Activated CD8-positive, alpha-beta memory T cell treated with anti-CD3 and anti-CD28 coated beads for 4 hours (primary cell): ENCODE data around the gene SLC2A8.

ENCODE experiments used
- DNase-seq, 2 donors: peaks; one replicate each; pipeline ENCODE4 v3.0.0-alpha.2; 2020; ENCODE audit warnings: low read depth in 2 of 2

Gene SLC2A8

DNA sequence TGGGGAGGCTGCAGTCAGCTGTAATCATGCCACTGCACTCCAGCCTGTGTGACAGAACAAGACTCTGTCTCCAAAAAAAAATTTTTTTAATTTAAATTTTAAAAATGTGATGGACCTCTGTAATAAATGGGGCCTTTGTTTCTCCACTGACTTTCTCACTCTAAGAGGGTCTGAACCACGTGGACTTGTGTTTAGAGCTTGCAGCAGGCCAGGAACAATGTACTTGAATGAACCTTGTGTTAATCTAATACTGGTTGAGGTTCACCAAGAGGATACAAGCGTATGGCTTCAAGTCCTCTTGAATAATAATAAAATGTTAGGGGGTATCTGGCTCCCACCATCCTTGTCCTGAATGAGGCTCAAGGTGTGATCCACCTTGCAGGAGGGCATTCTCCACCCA, 14.4 kb upstream of the SLC2A8 start:
- DNase-seq = no peak

DNA sequence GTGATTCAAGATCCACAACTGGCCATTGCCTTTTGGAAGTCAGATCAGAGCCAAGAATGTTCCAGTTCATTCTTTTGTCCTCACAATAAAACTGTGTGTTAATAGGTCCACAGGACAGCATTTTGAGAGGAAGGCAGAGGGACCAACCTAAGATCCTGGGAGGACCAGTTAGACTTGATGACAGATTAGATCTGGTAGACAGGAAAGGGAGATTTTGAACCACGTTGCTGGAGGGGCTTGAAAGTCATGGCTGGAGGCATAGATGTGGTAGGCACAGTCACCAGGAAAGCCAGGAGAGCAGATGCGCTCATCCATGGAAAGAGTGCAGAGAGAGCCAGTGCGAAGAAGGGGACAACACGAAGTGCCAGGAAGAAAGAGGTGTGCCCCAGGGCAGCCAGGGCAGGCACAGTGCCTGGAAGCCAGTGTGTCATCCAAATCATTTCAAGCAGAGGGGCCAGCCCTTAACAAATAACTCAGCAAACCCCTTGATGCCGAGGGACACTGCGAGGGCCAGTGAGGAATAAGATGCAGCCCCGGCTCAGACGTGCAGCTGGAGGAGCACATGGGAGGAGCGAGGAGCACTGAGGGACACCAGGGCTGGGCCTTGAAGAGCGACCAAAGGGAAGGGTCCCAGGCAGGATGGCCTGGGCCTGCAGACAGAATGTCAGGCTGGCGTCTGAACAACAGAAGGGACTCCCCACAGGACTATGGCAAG, 12.8 kb upstream of the SLC2A8 start:
- no peak for DNase-seq

DNA sequence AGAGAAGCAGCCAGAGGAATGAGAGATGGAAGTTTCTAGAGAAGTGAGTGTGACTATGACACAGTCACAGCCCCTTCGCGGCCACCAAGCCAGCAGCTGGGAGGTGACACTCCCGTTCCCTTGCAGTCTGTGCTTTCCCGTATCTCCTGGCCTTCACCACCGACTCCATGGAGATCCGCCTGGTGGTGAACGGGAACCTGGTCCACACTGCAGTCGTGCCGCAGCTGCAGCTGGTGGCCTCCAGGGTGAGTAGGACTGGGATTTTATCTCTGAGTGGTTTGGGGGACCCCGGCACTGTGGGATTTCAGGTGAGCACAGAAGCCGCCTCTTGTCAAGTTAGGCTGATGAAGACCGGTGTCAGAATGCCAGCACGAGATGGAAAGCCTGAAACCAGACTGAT, 12.1 kb upstream of the SLC2A8 start:
- no peak for DNase-seq

DNA sequence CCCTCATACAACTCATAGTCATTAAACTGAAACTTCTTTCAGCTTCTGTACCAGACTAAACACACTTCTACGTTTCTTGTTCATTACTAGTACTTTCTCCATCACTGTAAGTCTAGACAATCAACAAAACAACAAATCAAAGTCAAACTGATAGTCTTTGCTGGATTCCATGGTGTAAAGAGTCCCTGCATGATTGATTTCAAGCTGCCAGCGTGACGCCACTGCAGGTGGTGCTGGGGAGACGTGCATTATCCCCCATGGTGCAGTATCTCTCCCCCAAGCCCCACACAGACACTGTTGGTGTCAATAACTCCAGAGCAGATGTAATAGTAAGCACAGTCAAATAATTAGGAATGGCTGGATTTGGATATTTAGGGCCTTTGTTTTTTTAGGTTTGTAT, 10.7 kb upstream of the SLC2A8 start:
- DNase-seq = no peak

DNA sequence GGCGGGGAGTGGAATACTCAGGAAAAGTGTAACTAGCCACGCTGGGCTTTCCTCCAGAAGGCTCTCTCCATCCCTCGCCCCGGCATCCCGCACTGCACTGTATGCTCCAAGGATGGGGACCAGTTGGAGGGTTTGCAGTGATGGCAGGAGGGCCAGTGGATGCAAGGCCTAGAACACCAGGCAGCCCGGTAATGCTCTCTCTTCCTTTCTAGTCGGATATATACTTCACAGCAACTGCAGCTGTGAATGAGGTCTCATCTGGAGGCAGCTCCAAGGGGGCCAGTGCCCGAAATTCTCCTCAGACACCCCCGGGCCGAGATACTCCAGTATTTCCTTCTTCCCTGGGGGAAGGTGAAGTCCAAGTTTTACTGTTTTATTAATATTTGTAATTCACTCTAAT, 10.0 kb upstream of the SLC2A8 start:
- no peak for DNase-seq

DNA sequence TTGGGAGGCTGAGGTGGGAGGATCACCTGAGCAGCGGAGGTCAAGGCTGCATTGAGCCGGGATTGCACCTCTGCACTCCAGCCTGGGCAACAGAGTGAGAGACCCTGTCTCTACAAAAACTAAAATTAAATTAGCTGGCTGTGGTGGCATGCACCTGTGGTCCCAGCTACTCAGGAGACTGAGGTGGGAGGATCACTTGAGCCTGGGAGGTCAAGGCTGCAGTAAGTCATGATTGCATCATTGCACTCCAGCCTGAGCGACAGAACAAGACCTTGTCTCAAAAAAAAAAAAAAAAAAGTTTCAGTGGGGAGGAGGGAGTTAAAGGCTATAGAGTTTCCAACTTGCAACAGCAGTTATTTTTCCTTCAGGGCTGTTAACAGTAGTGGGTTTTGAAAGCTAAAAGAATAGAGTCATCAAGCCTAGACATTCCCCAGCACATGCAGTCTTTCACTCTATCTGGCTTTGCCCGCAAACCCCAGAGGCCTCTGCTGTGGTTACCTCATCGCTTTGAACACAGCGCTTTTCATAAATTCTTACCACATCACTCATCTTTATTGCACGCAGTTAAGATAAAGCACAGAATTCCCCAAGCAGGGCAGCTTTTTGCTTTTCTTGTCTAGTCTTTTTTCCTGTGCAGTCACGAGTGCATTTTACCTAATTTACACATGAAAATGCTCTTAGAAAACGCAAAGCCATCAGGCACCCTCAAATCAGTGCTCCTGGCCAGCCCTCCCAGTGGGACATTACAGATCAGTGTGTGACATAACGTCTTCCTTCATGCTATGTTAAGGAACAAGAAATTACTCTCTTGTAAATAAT, 8.7 kb upstream of the SLC2A8 start:
- DNase-seq = peak; percentile 69 to 74

DNA sequence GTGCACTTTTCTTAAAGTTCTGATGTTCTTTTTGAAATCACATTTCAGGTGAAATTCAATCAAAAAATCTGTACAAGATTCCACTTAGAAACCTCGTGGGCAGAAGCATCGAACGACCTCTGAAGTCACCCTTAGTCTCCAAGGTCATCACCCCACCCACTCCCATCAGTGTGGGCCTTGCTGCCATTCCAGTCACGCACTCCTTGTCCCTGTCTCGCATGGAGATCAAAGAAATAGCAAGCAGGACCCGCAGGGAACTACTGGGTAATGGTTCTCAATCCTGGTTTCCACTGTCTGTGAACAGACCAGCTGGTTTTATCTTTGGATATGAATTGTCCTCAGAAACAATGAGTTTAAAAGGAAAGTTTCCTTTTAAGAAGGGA, 8.1 kb upstream of the SLC2A8 start:
- DNase-seq = no peak

DNA sequence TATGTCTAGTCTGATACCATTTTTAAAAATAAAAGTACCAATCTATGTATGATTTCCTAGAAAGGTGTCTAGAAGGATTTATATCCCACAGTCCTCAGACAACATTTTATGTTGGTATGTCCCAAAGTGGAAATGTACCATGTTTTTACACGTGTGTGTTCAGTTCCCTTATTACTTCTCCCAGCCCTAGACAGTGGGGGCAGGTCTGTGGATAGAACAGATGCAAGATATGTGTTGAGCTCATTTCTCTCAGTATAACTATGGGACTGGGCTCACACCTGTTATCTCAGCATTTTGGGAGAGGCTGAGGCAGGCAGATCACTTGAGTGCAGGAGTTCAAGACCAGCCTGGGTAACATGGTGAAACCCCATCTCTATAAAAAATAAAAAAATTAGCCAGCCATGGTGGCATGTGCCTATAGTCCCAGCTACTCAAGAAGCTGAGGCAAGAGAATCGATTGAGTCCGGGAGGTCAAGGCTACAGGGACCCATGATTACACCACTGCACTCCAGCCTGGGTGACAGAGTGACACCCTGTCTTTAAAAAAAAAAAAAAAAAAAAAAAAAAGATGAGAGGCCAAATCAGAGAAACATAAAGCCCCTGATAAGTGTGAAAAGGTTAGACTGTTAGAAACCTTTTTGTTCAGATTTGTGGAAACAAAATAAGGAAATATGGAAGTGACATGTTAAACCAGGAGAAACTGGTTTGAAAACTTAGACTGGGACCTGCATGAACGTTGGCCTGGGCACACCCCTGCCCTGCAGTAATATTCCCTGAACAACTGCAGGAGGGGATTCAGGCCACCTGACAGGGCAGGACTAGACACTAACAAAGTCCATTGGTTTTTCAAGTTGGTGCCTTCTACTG, 7.4 kb upstream of the SLC2A8 start:
- no peak for DNase-seq

DNA sequence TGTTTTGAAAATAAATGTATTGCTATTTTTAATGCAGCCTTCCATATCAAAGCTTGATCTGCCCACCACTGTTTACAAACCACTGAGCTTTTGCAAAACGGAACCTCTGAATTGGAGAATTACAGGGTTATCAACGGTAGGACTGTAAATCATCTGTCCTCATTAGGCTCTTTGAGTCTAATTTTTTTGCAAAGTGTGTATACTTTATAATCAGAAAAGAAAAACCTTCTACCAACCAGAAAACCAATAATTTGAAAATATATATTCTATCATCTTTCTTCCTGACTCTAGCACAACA, 6.8 kb upstream of the SLC2A8 start:
- DNase-seq = no peak

DNA sequence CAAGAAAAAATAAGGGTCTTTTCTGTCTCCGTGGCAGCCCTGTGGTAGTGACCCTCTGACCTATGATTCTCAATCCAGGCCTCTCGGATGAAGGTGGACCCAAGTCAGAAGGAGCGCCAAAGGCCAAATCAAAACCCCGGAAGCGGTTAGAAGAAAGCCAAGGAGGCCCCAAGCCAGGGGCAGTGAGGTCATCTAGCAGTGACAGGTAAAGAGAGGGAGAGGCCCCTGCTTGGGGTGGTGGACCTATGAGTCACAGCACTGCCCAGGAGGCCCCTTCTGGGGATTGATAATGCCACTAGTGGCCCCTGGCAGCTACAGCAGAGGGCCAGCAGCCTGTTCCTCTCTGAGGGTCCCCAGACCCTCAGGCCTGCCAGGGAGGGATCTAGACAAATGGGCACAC, 6.4 kb upstream of the SLC2A8 start:
- DNase-seq = no peak

DNA sequence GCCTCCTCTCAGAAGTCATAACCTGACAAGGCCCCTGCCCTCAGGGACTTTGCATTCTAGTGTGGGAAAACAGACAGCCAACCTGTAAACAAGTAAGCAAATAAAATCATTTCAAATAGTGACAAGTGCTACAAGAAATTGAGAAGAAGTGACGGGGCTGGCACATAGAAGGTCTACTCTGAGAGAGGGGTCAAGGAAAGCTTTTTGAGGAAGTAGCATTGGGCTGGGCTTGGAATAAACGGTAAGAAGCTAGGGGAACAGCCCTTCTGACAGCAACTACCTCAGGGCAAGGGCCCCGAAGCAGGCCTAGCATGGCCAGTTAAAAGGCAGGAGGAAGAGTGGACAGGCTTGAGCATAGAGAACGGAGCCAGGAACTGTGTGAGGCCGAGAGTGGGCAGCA, 4.8 kb upstream of the SLC2A8 start:
- no peak for DNase-seq

DNA sequence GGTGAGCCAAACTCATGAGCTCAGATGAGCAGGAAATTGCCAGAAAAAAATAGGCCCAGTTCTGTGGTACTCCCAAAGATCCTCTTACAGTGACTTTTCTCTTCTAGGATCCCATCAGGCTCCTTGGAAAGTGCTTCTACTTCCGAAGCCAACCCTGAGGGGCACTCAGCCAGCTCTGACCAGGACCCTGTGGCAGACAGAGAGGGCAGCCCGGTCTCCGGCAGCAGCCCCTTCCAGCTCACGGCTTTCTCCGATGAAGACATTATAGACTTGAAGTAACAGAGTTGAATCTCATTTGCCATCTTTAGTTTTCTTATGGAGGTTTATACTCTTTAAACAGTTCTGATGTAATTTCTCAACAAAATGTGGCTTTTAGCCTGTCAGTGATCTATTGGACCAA, 4.0 kb upstream of the SLC2A8 start:
- DNase-seq = no peak

DNA sequence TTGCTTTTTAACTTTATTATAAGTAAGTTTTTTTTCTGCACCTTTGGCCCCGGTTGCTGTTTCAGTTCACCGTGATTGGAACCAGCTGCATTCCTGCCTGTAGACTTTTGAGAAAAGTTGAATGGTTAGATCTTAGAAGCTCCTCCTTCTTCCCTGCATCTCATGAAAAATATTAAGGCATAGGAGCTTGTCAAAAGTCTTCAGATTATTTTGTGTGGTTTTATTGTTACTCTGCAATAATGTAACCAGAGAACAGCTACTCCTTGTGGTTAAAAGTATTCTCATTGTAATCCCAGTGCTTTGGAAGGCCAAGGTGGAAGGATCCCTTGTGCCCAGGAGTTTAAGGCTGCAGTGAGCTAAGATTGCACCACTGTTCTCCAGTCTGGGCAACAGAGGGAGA, 3.3 kb upstream of the SLC2A8 start:
- DNase-seq = no peak

DNA sequence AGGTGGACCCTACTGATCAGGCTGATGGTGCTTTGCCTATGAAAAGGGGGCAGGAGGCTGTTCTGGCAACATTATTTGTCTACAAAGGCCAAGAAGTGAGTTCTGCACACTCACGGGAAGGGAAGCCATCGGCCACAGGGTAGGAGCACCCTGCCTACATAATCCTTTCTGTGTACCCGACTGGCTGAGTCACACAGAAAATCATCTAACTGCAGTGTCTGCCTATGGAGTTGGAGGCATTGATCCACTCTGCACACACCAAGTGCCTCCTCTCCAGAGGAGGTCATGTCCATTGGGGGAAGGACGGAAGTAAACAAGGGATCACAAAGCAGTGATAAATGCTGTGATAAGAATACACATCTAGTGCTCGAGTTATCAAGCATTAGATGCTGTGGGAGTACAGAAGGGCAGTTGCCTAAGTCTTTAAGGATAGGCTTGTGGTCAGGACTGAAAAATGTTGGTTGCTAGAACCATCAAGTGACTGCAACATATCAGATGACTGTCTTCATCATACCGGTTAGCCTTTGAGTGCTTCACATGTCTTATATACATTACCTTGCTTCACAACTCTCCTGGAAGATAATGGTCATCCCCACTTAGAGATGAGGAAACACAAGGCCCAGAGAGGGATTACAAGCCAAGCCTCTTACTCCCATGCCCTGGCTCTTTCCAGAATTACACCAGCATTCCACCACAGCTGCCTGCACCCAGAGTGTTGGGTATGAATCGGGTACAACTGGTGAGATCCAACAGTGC, 1.3 kb upstream of the SLC2A8 start:
- DNase-seq = no peak

DNA sequence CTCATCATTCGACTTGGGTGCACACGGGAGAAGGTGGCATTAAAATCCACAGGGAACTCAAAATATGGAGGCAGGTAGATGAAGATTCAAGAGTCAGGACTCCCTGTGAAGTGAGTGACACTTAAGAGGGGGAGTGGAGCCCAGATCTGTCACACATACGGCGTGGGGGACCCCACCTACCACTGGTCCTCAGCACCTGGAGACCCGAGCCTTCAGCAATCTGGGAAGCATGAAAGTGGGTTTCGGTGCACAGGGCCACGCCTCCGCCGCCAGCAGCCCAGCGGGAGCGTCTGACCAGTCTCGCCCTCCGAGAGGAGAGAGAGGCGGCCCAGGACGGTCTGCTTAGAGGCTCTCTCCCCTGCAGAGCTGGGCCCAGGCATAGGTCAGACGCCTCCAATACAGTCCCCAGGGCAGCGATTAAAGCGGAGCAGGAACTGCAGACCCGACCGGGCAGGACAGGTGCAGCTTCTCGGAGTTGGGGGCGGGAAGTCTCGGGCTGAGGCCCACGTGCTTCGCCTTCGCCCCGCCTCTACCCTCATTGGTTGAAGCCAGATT, 639 bp upstream of the SLC2A8 start:
- DNase-seq = no peak

DNA sequence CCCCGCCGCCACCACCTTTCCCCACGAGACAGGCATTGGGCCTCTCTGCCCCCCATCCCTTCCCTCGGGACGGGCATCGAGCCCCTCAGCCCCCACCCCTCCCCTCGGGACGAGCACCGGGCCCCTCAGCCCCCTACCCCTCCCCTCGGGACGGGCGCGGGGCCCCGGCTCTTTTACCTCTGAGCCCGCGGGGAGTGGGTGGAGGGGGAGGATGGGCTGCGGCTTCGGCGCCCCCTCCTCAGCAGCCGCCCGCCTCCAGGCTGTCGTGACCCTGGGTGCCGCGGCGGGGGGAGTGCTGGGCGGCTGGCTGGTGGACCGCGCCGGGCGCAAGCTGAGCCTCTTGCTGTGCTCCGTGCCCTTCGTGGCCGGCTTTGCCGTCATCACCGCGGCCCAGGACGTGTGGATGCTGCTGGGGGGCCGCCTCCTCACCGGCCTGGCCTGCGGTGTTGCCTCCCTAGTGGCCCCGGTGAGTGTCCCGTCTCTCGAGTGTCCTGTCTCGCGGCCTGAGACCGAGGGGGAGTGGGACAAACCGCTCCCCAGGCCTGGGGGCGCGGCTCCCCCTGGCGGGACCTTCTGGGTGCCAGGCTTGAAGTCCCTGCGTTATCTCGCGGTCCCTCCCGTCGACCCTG, 791 bp downstream of the SLC2A8 start:
- DNase-seq = no peak

DNA sequence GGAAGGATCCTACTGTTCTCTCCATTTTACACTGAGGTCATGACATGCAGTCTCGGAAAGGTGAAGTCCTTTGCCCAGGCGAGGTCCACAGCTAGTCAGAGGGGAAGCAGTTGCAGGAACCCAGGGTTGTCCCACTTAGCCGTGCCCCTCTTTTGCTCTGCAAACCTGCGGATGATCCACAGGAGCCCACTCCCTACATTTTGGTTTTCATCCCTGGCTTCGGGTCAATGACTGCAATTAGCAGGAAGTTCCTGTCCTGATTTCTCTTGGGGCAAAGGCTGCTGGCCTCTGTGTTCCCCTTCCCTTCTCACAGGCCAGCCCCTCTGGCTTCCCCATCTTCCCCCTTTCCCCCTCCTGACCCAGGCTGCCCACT, 1.3 kb downstream of the SLC2A8 start:
- no peak for DNase-seq

DNA sequence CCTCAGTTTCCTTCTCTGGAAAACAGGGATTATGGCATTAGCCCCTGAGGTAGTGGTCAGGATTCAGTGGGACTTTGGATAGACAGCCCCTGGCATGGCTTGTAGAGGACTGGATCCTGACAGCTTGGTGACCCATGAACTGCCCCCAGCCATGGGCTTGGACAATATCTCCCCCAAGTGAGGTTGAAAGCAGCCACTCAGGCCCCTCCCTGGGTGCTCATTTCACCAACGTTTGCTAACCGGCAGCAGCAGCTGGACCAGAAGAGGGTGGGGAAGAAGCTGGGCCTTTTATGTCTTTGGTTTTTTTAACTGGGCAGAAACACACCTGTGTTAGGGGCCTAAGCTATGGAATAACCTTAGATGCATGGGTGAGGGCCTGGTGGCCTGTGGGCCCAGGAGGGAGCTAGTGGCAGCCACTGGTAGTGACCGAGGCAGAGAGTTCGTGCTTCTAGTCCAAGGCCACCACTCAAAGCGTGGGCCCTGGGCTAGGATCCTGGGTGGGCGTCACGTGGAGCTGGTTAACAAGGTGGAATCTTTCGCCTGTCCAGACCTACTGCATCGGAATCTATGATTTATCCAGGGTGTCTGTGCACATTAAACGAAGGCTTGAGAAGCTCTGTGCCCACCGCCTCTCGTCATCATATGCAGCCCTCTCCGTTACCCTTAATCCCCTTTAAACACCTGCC, 1.9 kb downstream of the SLC2A8 start:
- no peak for DNase-seq

DNA sequence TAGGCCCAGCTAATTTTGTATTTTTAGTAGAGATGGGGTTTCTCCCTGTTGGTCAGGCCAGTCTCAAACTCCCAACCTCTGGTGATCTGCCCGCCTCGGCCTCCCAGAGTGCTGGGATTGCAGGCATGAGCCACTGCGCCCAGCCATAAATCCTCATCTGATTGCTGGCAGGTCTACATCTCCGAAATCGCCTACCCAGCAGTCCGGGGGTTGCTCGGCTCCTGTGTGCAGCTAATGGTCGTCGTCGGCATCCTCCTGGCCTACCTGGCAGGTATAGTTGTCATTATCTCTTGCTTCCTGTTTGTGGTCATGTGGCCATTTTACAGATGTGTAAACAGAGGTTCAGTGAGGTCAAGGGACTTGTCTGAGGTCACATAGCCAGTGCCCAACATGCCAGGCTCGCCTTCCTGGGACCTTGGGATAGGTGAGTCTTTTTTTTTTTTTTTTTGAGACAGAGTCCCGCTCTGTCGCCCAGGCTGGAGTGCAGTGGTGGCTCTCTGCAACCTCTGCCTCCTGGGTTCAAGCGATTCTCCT, 2.8 kb downstream of the SLC2A8 start:
- DNase-seq = no peak

DNA sequence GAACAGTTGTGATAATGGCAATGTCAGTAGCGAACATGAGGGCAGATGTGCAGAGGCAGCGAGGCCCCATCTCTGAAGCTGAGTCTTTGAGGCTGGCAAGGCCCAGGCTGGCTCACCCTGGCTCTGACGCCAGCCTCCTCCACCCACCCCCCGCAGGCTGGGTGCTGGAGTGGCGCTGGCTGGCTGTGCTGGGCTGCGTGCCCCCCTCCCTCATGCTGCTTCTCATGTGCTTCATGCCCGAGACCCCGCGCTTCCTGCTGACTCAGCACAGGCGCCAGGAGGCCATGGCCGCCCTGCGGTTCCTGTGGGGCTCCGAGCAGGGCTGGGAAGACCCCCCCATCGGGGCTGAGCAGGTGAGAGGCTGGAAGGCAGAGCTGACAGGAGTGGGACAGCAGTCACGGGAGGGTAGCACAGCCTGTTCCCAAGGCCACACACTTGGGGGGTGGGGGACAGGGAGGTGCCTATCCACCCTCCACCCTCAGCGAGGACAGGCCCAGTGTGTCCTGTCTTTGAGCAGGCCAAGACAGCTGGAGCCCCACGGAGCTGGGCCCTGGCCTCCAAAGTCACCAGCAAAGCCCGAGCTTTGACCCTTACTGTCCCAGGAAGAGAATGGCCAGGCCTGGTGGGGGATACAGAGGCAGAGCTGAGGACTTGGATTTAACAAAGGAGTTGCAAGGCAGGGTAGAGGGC, 5.6 kb downstream of the SLC2A8 start:
- no peak for DNase-seq
